Fibroblast of gingiva (primary cell): ENCODE data around the gene RENBP.

Experiments used
- DNase-seq: peaks from one replicate; pipeline ENCODE4 v3.0.0-alpha.2; 2011; ENCODE audit warnings: low read depth

RENBP gene

DNA sequence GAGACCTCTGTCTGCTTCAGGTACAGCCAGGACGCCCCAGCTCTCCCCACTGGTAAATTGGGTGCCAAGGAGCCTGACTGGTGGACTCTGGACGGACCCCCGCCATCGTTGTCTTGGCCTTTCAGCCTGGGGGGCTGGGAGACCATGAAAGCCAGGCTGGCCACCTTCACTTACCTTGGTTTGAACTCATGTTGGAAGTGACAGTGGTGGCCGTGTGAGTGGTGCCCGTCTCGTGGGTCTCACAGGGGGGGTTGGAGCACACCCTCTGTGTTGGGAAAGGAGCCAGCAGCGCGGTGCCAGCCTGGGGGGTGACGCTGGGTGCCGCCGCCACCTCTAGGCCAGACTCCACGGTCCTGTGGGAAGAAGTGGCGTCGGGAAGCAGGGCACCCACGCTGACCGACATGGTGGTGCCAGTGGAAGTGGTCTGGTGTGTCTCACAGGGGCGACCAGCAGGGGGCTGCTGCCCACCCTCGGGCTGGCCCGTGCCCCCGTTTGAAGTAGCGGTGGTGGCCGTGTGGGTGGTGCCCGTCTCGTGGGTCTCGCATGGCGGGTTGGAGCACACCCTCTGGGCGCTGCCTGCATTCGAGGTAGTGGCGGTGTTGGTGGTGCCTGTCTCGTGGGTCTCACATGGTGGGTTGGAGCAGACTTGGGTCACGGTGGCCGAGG is 9.6 kb upstream of the RENBP start:
- no peak for DNase-seq

DNA sequence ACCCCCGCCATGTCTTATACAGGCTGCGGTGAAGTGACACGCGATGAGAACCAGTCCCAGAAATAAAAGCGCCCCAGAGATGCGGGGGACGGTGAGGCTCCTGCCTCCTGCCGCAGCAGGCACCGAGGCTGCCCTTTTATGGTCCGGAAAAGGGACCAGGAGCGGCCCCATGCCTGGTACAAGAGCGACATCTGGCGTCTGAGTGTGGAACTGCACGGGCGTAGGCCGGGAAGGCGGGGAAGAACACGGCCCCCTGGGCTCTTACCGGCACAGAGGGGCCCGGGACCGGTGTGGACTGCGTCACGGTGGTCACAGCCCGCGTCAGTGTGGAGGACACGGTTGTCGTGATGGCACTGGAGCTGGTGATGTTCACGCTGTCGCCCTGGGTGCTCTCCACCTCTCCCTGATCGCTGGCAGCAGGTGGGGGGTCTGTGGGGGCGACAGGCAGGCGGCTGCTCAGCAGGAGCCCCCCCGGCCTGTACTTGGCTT is 8.9 kb upstream of the RENBP start:
- peak; percentile 41 for DNase-seq

DNA sequence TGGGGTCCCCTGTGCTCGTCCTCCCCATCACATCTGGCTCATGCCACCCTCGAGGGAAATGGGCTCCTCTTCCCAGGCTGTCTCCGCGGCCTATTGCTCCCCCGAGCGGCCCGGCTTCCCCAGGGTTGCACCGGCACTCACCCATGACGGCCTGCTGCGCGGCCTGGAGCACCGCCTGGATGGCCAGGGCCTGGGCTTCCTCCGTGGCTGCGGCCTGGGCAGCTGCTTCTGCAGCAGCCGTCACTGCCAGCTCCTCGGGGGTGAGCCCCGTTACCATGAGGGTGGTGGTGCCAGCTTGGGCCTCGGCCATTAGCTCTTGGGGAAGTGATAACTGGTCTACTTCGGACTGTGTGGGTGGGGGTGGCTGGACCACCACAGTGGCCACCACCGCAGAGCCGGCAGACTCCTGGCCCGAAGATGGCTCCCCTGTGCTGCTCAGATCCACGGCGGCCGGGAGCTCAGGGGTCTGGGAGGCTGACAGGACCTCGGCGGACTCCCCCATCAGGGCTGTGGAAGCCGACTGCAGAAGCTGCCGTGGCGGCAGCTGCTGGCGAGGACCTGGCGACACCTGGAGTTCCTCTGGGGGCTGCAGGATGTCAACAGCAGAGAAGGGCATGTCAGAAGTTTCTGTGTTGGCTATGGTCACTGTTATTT is 8.1 kb upstream of the RENBP start:
- DNase-seq, result no peak

DNA sequence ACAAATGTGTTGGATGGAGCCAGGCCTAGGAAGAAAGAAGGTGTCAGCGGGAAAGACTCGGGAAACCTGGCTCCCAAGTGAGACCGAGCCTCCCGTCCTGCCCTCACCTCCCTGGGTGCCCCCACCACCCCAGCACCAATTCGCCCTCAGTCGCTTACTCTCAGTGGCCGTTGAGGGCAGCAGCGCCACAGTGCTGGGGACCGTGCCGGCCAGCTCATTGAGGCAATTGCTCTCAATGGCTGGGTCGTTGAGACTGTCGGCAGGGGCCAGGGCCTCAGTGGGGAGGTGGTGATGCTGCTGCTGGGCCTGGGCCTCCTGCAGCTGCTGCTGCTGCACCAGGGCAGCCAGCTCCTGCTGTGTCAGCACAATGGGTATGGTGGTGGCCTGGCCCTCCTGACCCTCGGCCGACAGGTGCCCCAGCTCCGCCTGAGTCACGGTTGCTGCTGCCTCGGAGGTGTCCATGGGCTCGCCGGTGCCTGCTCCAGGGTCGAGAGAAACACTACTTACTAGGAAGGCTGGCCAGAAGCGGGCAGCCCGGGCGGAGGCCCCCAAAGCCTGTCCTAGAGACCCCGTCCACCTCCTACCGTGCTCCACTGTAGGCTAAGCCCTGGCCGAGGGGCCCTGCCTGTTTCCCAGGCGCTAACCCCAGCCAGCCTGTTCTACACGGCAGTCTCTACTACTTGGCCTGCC is 7.4 kb upstream of the RENBP start:
- DNase-seq, result no peak

DNA sequence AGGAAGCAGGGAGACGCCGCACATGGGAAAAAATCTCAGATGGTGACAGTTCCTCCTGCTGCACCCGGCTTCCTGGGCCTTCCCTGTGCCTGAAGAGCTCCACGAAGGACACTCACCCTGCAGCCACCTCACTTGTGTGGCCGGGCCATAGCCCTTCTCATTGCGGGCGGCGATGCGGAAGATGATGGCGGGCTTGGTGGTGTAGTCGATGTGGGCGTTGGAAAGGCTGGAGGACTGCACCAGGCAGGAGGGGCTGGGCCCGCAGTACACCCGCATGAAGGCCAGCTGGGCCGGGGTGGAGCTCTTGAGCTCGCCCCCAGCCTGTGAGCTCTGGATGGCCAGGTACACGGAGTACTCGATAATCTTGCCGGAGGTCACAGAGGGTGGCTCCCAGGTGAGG is 5.7 kb upstream of the RENBP start:
- no peak for DNase-seq

DNA sequence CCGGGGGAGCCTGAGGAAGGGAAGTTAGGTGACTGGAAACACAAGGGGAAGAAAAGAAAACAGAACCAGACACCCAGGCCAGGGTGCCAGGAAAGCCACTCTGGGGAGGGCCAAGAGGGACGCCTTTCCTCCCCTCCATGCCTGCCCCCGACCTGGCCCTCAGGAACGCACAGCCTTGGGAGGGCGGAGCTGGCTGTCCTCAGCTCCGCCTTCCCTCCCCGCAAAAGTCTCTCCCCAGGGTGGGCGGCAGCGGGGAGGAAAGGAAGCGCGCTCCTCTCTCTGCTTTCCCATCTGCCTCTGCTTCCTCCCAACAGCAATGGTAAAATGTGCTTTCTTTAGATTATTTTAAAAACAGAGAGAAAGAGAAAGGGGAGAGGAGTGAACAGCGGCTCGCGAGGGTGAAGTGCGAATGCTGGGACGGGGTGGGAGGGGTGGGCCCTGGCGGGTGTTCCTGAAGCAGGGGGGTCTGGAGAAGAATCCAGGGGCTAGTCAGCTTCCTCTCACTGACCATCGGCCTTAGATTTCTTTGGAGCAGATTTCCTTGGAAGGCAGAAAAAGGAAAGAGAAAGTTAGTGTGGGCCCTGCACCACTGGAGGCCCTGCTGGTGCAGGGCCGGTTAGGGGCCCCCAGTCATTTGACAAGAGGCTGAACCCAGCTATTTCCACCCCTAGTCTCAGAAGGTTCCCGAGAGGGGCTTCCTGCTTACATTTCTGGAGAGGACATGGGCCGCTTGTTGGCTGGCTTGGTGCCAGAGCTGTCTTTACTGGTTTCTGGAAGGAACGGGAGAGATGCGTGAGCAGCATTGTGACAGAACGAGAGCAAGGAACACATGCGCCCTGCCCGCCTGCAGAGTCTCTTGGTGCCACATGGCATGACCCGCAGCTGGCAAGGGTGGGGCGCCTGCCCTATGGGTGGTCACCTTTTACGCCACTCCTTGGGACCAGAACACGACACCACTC is 4.7 kb upstream of the RENBP start:
- DNase-seq, result no peak

DNA sequence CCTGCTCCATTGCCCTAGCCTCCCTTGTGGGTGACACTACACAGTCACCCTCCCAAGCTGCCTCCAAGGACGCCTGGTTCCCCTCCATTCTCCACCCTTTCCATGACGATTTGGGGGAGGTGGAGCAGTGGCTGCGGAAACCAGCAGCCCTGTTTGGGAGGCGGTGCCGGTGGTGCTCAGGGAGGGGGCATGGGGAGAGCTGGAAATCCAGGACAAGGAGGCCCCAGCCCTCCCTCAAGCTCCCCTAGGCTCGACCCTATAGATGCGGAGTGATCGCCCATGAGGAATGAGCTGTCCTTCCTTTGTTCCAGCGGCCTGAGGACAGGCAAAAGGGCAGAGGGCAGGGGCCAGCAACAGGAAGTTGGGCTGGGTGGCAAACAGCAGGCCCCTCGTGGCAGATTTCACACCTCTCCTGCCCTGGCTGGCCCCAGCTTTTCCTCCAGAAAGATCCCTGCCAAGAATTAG is 3.6 kb upstream of the RENBP start:
- DNase-seq, result no peak

DNA sequence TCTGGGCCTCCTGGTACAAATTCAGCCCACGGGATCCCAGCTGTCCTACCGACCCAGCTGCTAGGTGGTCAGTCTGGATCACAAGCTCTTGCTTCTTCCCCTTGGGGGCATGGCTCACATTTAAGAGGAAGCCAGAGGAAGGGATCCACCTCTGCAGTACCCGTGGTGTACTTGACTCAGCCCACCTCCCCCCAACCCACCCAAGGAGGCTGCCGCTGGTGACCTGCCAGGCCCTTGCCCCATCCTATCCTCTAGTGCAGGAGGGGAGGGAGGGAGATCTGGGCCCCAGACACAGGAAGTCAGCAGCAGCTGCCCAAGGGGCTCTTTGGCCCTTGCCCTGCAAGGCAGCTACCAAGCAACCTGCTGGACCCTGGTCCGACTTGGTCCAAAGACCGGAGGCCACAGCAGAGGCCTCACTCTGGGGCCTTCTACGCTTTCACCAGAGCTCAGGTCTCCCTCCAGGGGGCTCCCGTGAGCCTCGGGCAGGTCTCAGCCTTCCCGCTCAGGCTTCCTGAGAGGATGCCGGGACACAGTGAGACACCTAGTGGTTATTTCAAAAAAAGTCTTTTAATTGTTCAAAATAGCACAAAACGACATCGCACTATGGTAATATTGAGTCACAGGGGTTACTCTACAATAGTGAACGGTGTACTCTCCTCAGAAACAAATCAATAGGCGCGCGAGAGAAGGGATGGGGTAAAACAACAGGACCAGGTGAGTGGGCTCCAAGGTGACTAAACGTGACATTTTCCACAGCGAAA is 2.7 kb upstream of the RENBP start:
- DNase-seq, result peak; percentile 56

DNA sequence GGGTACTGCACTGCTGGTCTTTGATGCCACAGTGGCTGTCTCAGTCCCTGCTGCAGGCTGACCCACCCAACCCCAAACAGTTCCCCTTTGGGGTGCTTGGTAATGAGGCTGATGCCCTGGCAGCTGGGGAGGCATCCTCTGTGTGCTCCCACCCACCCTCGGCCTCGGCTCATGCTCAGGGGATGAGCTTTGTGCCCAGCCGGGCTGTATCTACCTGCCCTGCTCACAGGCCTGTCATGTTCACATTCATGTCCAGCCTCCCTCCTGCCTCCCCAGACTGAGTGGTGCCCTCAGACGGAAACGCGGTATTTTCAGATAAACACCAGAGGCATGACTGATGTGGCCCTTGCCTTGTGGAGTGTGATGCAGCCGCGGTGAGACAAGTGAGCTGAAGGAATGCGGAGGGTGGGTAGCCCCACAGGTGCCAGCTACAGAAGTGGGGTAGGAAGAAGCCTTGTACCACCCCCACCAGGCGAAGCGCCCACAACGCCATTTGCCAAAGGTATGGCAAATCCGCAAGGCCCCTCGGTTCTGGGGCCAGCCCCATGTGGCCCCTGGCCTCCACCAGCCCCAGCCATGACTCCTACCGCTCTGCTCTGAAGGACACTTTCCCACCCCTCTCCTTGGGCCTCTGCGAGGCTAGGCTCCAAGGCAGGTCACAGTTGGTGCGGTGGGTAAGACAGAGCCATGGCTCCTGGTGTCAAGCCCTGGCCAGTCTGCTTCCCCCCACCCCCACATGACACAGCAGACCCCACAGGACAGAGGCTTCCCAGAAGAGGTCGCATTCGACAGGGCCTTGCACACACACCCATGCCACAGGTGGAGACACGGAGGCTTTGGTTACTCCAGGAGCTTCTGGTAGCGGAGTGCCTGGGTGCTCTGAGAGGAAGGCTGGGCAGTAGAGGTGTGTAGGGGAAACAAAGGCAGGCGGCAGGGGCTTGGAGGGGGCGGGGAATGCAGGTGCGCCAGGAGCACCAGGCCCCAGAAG is 1.8 kb upstream of the RENBP start:
- DNase-seq, result no peak

DNA sequence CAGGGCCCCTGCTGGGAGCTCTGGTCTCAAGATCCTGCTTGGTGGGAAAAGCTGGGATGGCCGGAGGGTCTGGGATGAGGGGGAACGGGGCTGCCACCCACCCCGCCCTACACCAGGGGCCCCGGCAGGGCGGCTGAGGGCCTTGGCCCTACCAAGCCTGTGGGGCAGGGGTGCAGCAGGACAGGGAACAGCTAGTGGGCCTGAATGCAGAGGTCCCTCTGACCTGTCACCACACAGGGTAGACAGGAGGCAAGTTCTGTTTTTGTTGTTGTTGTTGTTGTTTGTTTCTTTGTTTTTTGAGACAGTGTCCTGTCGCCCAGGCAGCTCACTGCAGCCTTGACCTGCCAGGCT is 332 bp upstream of the RENBP start:
- no peak for DNase-seq

DNA sequence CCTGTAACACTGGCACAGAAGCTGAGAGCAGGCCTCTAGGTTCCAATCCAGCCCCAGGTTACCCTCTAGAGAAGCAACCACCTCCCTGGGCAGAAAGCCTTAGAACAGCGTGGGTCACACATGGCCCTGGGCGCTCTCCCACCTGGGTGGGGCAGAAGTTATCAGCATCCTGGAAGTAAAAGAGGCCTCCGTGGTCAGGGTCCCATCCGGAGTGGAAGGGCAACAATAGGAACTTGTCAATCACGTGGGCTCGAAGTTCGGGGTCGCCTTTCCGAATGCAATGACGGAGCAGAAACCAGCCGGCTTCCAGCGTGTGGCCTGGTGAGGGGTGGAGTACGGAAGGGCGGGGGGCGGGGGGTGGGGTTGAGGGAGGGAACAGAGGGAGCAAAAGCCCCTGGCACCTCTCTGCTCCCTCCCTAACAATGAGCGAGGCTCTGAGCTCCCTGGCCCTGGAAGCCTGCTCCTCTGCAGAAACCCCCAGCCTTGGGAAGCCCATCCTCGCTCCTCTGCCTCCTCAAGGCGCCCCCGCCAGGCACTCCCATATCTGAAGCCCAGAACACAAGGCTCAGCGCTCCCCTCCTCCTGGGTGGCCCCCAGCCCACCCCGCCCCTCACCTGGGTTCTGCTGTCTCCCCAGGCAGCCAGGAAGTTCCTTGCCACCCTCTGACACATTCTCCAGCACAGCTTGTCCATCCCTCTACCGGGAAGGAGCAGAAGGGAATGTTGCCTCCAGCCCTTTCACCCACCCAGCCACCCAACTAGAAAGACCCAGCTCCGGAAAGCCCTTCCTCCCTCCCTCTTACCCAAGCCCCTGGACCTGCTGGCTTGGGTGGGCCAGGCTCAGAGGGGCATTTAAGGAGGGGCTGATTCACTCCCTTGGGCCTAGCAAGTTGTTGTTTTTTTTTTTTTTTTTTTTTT is 2.8 kb downstream of the RENBP start:
- no peak for DNase-seq

DNA sequence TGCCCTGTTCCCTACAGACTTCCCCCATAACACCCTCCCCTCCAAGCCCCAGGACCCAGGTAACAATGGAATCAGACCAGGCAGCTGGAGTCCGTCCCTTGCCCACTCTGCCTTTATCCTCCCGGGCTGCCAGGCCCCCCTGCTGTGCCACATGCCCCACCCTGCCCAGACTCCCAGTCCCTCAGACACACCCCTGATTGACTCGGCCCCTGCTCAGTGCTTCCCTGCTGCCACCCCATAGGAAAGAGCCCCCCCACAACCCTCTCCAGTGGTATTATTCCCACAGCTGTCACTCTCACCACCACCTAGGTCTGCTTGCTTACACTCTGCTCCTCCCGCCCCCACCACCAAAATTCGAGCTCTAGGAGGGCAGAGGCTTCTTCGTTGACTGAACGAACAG is 4.9 kb downstream of the RENBP start:
- no peak for DNase-seq

DNA sequence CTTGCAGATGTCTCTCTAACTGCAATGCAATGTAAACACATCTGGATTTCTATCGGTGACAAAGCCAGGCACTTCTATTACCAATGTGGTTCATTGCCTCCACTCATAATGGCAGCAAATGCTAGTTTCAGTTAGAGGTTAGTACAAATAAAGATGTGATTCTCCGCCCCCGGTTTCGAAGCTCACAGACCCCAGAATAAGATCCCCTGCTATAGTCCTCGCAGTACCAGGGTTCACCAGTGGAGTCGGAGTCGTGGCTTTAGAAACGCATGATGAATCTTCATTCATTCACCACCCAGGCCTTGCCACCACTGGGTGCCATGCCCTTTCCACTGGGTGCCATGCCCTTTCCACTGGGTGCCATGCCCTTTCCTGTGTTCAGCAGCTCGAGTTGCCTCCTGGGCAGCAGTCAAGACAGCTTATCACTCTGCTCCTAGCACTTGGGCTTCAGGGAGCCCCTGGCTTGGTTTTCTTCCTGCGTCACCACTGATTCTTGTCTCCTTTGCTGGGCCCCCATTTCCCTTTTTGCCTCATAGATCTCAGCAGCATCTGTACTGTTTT is 6.1 kb downstream of the RENBP start:
- DNase-seq, result no peak

DNA sequence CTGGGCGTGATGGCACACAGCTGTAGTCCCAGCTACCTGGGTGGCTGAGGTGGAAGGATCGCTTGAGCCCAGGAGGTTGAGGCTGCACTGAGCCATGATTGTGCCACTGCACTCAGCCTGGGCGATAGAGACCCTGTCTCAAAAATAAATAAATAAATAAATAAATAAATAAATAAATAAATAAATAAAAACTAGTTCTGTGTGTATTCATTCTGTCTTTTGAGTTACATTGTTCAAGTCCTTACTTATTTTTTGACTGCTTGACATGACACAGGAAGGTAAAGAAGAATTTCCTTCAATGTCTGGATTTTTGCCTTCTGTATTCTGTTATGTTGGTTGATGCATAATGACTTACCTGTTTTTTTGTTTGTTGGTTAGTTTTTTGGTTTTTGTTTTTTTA is 7.4 kb downstream of the RENBP start:
- no peak for DNase-seq

DNA sequence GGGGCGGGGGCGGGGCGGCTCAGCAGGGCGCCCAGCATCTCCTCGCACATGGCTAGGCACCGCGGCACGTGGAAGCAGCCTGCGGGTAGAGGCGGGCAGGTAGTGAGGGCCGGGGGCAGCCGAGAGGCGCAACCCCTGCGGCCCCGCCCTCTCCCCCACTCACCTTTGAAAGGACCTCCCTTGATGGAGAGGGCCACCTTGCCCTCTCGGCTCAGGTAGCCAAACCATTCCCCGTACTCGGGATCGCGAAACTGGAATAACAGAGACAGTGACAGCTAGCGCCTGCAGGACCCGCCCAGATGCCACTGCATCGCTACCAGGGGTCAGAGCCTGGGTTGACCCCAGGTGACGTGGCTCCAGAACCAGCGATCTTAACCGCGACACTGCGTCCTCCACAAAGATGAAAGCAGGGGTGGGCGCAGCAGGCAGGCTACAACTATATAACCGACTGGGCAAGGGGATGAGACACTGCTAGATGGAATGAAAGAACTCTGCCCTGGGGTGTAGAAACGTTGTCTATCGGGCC is 9.1 kb downstream of the RENBP start:
- DNase-seq, result no peak

DNA sequence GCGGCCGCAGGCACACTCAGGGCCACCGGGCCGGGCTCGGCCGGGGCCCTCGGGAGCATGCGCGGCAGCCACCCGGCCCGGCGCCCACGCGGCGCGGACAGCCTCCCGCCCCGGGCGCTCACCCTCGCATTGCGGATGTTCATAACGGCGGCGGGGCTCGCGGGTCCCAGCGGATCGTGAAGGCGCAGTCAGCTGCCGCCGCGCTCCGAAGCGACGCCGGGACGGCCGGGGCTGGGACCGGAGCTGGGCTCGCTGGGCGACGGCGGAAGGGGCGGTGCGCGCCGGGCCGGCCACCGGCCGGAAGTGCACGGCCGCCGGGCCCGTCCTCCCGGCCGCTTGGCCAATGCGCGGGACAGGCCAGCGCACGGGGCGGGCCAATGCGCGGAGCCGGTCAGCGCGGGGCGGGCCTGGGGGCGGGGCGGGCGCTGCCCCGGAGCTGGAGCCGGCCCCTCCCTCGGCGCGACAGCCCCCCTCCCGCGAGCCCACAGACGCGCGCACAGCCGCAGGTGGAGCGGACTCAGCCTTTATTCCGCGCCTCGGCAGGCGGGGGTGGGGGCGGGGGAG is 9.6 kb downstream of the RENBP start, which contains the start of gene NAA10:
Gene NAA10, minus strand, starts transcription at position 276 of the 564 bp plus-strand sequence. Its CDS starts 133 bp downstream, at position 143.
- DNase-seq, result peak; percentile 56

DNA sequence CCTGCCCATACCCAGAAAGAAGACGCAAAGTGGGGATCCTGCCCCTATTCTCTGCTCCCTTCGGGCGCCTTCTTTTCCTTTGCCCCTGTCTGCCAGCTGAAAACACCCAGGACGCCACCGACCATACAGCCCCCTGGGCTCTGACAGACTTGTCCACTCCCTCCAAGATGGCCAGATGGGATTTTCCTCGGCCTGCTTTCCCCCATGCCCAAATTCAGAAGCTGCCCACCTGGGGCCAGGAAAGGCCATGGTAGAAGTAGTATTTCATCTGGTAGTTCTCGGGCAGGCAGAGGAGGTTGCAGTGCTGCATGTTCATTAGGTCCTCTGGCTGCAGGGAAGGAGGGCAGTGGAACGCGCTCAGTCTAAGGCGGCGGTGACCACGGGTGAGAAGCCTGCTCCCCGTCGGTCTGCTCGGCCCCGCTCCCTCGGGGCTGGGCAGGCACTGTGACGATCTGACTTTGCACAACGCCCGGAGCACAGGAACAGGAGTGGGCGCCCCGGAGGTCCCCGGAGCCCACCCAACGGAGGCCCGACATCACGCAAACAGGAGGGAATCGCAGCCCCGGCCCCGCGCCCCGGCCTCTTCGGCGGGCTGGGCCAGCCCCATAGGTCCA is 10.2 kb downstream of the RENBP start:
- DNase-seq, result no peak

DNA sequence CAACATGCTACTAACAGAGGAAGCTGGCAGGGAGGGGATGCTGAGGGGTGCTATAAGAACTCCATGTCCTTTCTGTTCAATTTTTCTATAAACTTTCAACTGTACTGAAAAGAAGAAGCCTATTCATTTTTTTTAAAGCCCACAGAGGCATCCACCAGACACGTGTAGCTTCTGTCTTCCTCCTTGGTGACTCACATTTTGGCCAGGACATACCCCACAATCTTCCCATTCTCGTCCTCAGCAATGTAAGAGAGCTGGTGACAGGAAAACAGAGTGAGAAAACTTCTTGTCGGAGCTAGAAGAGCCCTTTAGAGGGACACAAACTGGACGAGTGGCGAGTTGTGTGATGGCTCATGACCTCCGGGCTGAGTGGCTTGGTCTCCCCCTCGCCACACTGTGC is 10.7 kb downstream of the RENBP start:
- peak; percentile 15 for DNase-seq
